GM19467 (cell line): ENCODE data around the gene ING4.
"Not testable (repeated sequence)": the region's sequence is repeated elsewhere in the genome, so short reads cannot be mapped to it uniquely, and the experiment has no call there.

ENCODE experiments used
- ATAC-seq: cut with Tn5 transposase; IDR thresholded peaks from one replicate; pipeline ENCODE4 v1.9.1; 2021; ENCODE audit warnings: mild to moderate bottlenecking, moderate library complexity; ENCODE audit not compliant: unreplicated experiment

ING4 gene

GRCh38 chr12:6662906-6663742 lies at the start of gene ING4:
Gene ING4 (minus strand): TSS chr12:6663119. CDS start chr12:6663101, 18 bp downstream.
- peak; percentile 97 for ATAC-seq

- ATAC-seq: no peak
These were observed 46.1 kb upstream of the ING4 start for GRCh38 chr12:6708960-6709394.

GRCh38 chr12:6708351-6708750 lies 45.4 kb upstream of the ING4 start:
- ATAC-seq: not testable (repeated sequence)

GRCh38 chr12:6703631-6704030 lies 40.7 kb upstream of the ING4 start:
- ATAC-seq: no peak

GRCh38 chr12:6701078-6701768 lies 38.3 kb upstream of the ING4 start:
- no peak for ATAC-seq

- no peak for ATAC-seq
These were observed 37.7 kb upstream of the ING4 start, which contains the start of gene PIANP for GRCh38 chr12:6700646-6701051. Gene PIANP (minus strand): TSS chr12:6700815. CDS start chr12:6698061, 2,754 bp downstream.

GRCh38 chr12:6699989-6700645 lies 37.2 kb upstream of the ING4 start:
- no peak for ATAC-seq

- no peak for ATAC-seq
These were observed 36.5 kb upstream of the ING4 start for GRCh38 chr12:6699259-6699988.

- no peak for ATAC-seq
These were observed 35.6 kb upstream of the ING4 start for GRCh38 chr12:6698352-6699046.

GRCh38 chr12:6697584-6698351 lies 34.8 kb upstream of the ING4 start:
- ATAC-seq: no peak

- no peak for ATAC-seq
These were observed 34.0 kb upstream of the ING4 start for GRCh38 chr12:6696690-6697583.

GRCh38 chr12:6695313-6696045 lies 32.6 kb upstream of the ING4 start:
- no peak for ATAC-seq

GRCh38 chr12:6694701-6695100 lies 31.8 kb upstream of the ING4 start:
- no peak for ATAC-seq

- no peak for ATAC-seq
These were observed 31.0 kb upstream of the ING4 start for GRCh38 chr12:6693832-6694355.

- ATAC-seq: no peak
These were observed 30.0 kb upstream of the ING4 start for GRCh38 chr12:6692888-6693287.

- ATAC-seq: no peak
These were observed 28.6 kb upstream of the ING4 start for GRCh38 chr12:6691473-6691872.
